HepG2 (cell line): ENCODE data around the gene DLX1. TPM values are rescaled to one million over a fixed set of nuclear protein-coding genes. Genes with fewer than 3 reads are reported as not detected.

ENCODE experiments used
- ATAC-seq: fragments of 200-7000 bp; cut with Tn5 transposase; 3 replicates; pipeline ENCODE4 v1.9.1; 2020; ENCODE audit warnings: mild to moderate bottlenecking, moderate library complexity
- BruUV-seq: library from RNA; stranded (reverse); fragments of 400-500 nt; replicated peaks from 2 replicates; lab custom pipeline; 2021; lab: Mats Ljungman, UMichigan
- CTCF ChIA-PET: fragments of 300-600 bp; formaldehyde crosslinking; extraction: SDS; loops from one replicate; lab custom pipeline; 2021; ENCODE audit warnings: low total read pairs, inconsistent platforms, low intra/inter-chr PET ratio; lab: Yijun Ruan, JAX
- POLR2A ChIA-PET: fragments of 350-600 bp; sonication (Branson Sonifier 250); formaldehyde crosslinking; loops from one replicate; lab custom pipeline; 2020; ENCODE audit warnings: antibody characterized with exemption, inconsistent platforms; lab: Yijun Ruan, JAX
- DNase-seq: peaks from one replicate; pipeline ENCODE4 v3.0.0-alpha.2; 2015; ENCODE audit warnings: low spot score
- FAIRE-seq: peaks from 3 replicates; lab custom pipeline; 2011; peaks lifted over from hg19 to GRCh38; lab: Jason Lieb, UNC
- H2AFZ ChIP-seq: one replicate; pipeline ENCODE4 v1.6.1; 2011; ENCODE audit warnings: low read length, inconsistent platforms
- H3K27ac ChIP-seq: fragments of 300-600 bp; 3 replicates; pipeline ENCODE4 v1.8.0; 2011; ENCODE audit warnings: mixed run types, mild to moderate bottlenecking, mixed read lengths, low read length, inconsistent platforms; ENCODE audit not compliant: insufficient read depth; ENCODE audit errors: extremely low read length
- H3K27me3 ChIP-seq, 2 experiments: fragments of 200-600 bp in 1 of 2; 2 replicates in 1 of 2; 3 replicates in 1 of 2; pipeline versions ENCODE4 v1.6.0 to v1.8.0; 2011; ENCODE audit warnings: low read length in 2 of 2, mild to moderate bottlenecking in 2 of 2, moderate library complexity in 2 of 2, inconsistent platforms in 1 of 2; ENCODE audit not compliant: insufficient read depth in 2 of 2, control insufficient read depth in 1 of 2
- H3K36me3 ChIP-seq, 2 experiments: fragments of 200-600 bp in 1 of 2; replicated peaks in 1 of 2; 2 replicates in 1 of 2; 3 replicates in 1 of 2; pipeline versions ENCODE4 v1.5.1 to v1.8.0; 2011; ENCODE audit warnings: low read length in 2 of 2, inconsistent platforms in 1 of 2; ENCODE audit not compliant: insufficient read depth in 2 of 2, control insufficient read depth in 1 of 2
- H3K4me1 ChIP-seq: 2 replicates; pipeline ENCODE4 v1.5.1; 2012; ENCODE audit warnings: low read length, inconsistent platforms; ENCODE audit not compliant: insufficient read depth
- H3K4me2 ChIP-seq: 2 replicates; pipeline ENCODE4 v1.6.0; 2011; ENCODE audit warnings: low read depth, low read length, inconsistent platforms
- H3K4me3 ChIP-seq, 3 experiments: fragments of 200-600 bp in 1 of 3; sonication (generic), shearing (Covaris generic) in 1 of 3; replicated peaks in 1 of 3; 2 replicates each; pipeline ENCODE4 v1.5.1; 2011 to 2016; ENCODE audit warnings: low read length in 3 of 3, inconsistent platforms in 2 of 3, low read depth in 2 of 3, mild to moderate bottlenecking in 2 of 3, control low read depth in 1 of 3, mixed read lengths in 1 of 3; ENCODE audit not compliant: insufficient read depth in 1 of 3
- H3K79me2 ChIP-seq: one replicate; pipeline ENCODE4 v1.6.1; 2011; ENCODE audit warnings: low read length, inconsistent platforms; ENCODE audit not compliant: insufficient read depth
- H3K9ac ChIP-seq: 2 replicates; pipeline ENCODE4 v1.6.0; 2011; ENCODE audit warnings: mild to moderate bottlenecking, low read depth, low read length, inconsistent platforms; ENCODE audit not compliant: insufficient read depth
- H3K9me3 ChIP-seq: 2 replicates; pipeline ENCODE4 v1.5.1; 2012; ENCODE audit warnings: mild to moderate bottlenecking, low read length
- H4K20me1 ChIP-seq: 2 replicates; pipeline ENCODE4 v1.6.0; 2011; ENCODE audit warnings: inconsistent platforms, mild to moderate bottlenecking, low read length, moderate library complexity; ENCODE audit not compliant: insufficient read depth
- HNF4A ChIP-seq: sonication (generic); formaldehyde crosslinking; IDR thresholded peaks from 2 replicates; pipeline ENCODE4 v1.4.0; 2020; ENCODE audit warnings: missing genetic modification reagents
- MAFF ChIP-seq: IDR thresholded peaks from 2 replicates; pipeline ENCODE4 v1.6.1; 2011; ENCODE audit warnings: low read depth, low read length, improper control_type of control experiment
- SIX1 ChIP-seq: sonication (generic); formaldehyde crosslinking; IDR thresholded peaks from 2 replicates; pipeline ENCODE4 v1.4.0; 2020; ENCODE audit warnings: missing genetic modification reagents, borderline replicate concordance
- ZIK1 ChIP-seq: sonication (generic); formaldehyde crosslinking; IDR thresholded peaks from 2 replicates; pipeline ENCODE4 v1.5.0; 2020; ENCODE audit warnings: mild to moderate bottlenecking, low read depth, missing genetic modification reagents, borderline replicate concordance
- ZNF160 ChIP-seq: sonication (generic); formaldehyde crosslinking; IDR thresholded peaks from 2 replicates; pipeline ENCODE4 v1.8.0; 2022; ENCODE audit warnings: mild to moderate bottlenecking, inconsistent platforms, missing genetic modification reagents
- ZNF225 ChIP-seq: sonication (generic); formaldehyde crosslinking; IDR thresholded peaks from 2 replicates; pipeline ENCODE4 v1.4.0; 2020; ENCODE audit warnings: mild to moderate bottlenecking, missing genetic modification reagents
- ZNF343 ChIP-seq: sonication (generic); formaldehyde crosslinking; IDR thresholded peaks from 2 replicates; pipeline ENCODE4 v1.4.0; 2020; ENCODE audit warnings: mild to moderate bottlenecking, missing genetic modification reagents
- ZNF720 ChIP-seq: sonication (generic); formaldehyde crosslinking; IDR thresholded peaks from 2 replicates; pipeline ENCODE4 v1.4.0; 2020; ENCODE audit warnings: missing genetic modification reagents
- ZNF776 ChIP-seq: sonication (generic); formaldehyde crosslinking; IDR thresholded peaks from 2 replicates; pipeline ENCODE4 v1.4.0; 2020; ENCODE audit warnings: mild to moderate bottlenecking, missing genetic modification reagents
- WGBS: methylation state at CpG from one replicate; pipeline ENCODE4 v1.1.6; 2017; ENCODE audit warnings: low lambda C conversion rate; 5-methylcytosine and 5-hydroxymethylcytosine counted together
- in situ Hi-C: cut with HindIII; loops from 2 replicates; pipeline ENCODE4 v1.10.0; 2017; ENCODE audit warnings: low pct_unique_long_range_greater_than_20kb; ENCODE audit not compliant: extremely low pct_ligation_motif_present
- intact Hi-C: fragments of 100-400 bp; cut with micrococcal nuclease; formaldehyde crosslinking; loops from one replicate; pipeline ENCODE4 v1.10.0; 2022; ENCODE audit not compliant: unreplicated experiment
- polyA plus RNA-seq, 8 experiments: library from polyadenylated mRNA; depleted of rRNA in 3 of 8; stranded (reverse) in 7 of 8; unstranded in 1 of 8; fragments of >200 nt; fragmentation: Illumina TruSeq in 4 of 8; extraction: Trizol in 4 of 8; gene quantifications; 2 replicates each; pipeline versions ENCODE4 v1.2.1 to v1.2.3, GENCODE V29; 2011 to 2016; ENCODE audit warnings: low read depth in 4 of 8, missing spikeins in 1 of 8, mixed read lengths in 1 of 8; ENCODE audit not compliant: insufficient read depth in 1 of 8
- total RNA-seq, 5 experiments: library from RNA; depleted of rRNA; stranded (reverse); fragments of >200 nt; fragmentation: Illumina TruSeq; extraction: Trizol; gene quantifications; 2 replicates each; pipeline ENCODE4 v1.2.3, GENCODE V29; 2016; ENCODE audit warnings: low read depth in 1 of 5
- TF ChIP-seq, protein P1 (sequence below): sonication (generic); formaldehyde crosslinking; IDR thresholded peaks from 2 replicates; pipeline ENCODE4 v1.5.0; 2020; ENCODE audit warnings: missing genetic modification reagents
- TF ChIP-seq, protein P2 (sequence below): sonication (generic); formaldehyde crosslinking; IDR thresholded peaks from one replicate; pipeline ENCODE4 v1.5.1; 2020; ENCODE audit warnings: mild to moderate bottlenecking, missing genetic modification reagents; ENCODE audit errors: not compliant biosample characterization
- TF ChIP-seq, protein P3 (sequence below): sonication (generic); formaldehyde crosslinking; IDR thresholded peaks from 2 replicates; pipeline ENCODE4 v1.4.0; 2020; ENCODE audit warnings: low read depth, missing genetic modification reagents

Gene DLX1
- total and polyA plus RNA-seq, 2 of the 13 experiments (the other 11 are each of a cell fraction or from before 2014, with no cell fraction given): 0.18 to 0.86 TPM

DNA sequence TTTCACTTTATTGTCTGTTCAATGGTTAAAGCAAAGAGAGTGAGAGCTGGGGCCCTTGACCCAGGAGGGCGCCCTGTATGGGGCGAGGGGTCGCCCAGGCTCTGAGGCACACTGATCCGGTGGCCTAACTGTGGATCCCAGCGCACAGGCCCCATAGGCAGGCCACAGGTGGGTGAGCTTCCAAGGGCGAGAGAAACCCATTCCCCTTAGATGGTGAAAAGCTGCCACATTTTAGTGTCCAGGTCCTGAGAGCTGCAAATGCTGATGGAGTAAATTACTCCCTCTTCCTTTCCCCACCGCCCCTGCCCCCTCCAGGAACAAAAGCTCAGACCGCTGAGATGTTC, 23.3 kb downstream of the DLX1 start:
- Histone ChIP-seq H3K79me2 (no peaks in the 10 kb centered on the region), H3K4me2 (peak overlapping the region; percentile 56), H3K4me3 (peak overlapping the region in 1 of 3 experiments; percentile 3; a peak in 1 of 6 replicates), H3K27ac (no peak overlapping the region), H3K4me1 (peaks cover 34% of the 10 kb centered on the region), H2AFZ (no peak overlapping the region), H3K9me3 (no peaks in the 10 kb centered on the region), H3K36me3 (no peaks in the 10 kb centered on the region), H3K9ac (no peak overlapping the region), H4K20me1 (no peaks in the 10 kb centered on the region), H3K27me3 (peaks cover 3 to 17% of the 10 kb centered on the region in 2 experiments; a peak in 4 of 5 replicates)
- no peak for DNase-seq
- BruUV-seq: no TSS peak
- no peak for ATAC-seq
- CTCF ChIA-PET: no interaction called here
- FAIRE-seq: no peak
- WGBS: 39% methylated on average over 8 of the region's 8 CpGs
- POLR2A ChIA-PET: no interaction called here
- intact Hi-C loops (loop anchor here (10.0 kb wide), 1 partner anchor 1134 kb away; no protein-coding TSS in a partner anchor), in situ Hi-C loops (loop anchor here (5.0 to 10.0 kb wide), 4 partner anchors 151 to 536 kb away; no protein-coding TSS in a partner anchor)
- no peak for TF ChIP-seq ZIK1 (CRISPR knock-in tag)
- no peak for TF ChIP-seq SIX1 (CRISPR knock-in tag)
- TF ChIP-seq, protein P1, sequence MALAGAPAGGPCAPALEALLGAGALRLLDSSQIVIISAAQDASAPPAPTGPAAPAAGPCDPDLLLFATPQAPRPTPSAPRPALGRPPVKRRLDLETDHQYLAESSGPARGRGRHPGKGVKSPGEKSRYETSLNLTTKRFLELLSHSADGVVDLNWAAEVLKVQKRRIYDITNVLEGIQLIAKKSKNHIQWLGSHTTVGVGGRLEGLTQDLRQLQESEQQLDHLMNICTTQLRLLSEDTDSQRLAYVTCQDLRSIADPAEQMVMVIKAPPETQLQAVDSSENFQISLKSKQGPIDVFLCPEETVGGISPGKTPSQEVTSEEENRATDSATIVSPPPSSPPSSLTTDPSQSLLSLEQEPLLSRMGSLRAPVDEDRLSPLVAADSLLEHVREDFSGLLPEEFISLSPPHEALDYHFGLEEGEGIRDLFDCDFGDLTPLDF (CRISPR knock-in tag): no peak
- TF ChIP-seq HNF4A (CRISPR knock-in tag): no peak
- TF ChIP-seq, protein P2, sequence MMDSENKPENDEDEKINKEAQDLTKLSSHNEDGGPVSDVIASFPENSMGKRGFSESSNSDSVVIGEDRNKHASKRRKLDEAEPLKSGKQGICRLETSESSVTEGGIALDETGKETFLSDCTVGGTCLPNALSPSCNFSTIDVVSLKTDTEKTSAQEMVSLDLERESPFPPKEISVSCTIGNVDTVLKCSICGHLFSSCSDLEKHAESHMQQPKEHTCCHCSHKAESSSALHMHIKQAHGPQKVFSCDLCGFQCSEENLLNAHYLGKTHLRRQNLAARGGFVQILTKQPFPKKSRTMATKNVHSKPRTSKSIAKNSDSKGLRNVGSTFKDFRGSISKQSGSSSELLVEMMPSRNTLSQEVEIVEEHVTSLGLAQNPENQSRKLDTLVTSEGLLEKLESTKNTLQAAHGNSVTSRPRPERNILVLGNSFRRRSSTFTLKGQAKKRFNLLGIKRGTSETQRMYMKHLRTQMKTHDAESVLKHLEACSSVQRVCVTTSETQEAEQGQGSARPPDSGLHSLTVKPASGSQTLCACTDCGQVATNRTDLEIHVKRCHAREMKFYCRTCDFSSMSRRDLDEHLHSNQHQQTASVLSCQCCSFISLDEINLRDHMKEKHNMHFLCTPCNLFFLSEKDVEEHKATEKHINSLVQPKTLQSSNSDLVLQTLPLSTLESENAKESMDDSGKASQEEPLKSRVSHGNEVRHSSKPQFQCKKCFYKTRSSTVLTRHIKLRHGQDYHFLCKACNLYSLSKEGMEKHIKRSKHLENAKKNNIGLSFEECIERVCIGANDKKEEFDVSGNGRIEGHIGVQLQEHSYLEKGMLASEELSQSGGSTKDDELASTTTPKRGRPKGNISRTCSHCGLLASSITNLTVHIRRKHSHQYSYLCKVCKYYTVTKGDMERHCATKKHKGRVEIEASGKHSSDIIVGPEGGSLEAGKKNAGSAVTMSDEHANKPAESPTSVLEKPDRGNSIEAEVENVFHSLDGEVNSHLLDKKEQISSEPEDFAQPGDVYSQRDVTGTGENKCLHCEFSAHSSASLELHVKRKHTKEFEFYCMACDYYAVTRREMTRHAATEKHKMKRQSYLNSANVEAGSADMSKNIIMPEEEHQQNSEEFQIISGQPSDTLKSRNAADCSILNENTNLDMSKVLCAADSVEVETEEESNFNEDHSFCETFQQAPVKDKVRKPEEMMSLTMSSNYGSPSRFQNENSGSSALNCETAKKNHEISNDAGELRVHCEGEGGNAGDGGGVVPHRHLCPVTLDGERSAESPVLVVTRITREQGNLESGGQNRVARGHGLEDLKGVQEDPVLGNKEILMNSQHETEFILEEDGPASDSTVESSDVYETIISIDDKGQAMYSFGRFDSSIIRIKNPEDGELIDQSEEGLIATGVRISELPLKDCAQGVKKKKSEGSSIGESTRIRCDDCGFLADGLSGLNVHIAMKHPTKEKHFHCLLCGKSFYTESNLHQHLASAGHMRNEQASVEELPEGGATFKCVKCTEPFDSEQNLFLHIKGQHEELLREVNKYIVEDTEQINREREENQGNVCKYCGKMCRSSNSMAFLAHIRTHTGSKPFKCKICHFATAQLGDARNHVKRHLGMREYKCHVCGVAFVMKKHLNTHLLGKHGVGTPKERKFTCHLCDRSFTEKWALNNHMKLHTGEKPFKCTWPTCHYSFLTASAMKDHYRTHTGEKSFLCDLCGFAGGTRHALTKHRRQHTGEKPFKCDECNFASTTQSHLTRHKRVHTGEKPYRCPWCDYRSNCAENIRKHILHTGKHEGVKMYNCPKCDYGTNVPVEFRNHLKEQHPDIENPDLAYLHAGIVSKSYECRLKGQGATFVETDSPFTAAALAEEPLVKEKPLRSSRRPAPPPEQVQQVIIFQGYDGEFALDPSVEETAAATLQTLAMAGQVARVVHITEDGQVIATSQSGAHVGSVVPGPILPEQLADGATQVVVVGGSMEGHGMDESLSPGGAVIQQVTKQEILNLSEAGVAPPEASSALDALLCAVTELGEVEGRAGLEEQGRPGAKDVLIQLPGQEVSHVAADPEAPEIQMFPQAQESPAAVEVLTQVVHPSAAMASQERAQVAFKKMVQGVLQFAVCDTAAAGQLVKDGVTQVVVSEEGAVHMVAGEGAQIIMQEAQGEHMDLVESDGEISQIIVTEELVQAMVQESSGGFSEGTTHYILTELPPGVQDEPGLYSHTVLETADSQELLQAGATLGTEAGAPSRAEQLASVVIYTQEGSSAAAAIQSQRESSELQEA (CRISPR knock-in tag): no peak
- TF ChIP-seq ZNF225: no peak
- no peak for TF ChIP-seq ZNF776 (CRISPR knock-in tag)
- TF ChIP-seq ZNF160: no peak
- no peak for TF ChIP-seq MAFF
- TF ChIP-seq, protein P3, sequence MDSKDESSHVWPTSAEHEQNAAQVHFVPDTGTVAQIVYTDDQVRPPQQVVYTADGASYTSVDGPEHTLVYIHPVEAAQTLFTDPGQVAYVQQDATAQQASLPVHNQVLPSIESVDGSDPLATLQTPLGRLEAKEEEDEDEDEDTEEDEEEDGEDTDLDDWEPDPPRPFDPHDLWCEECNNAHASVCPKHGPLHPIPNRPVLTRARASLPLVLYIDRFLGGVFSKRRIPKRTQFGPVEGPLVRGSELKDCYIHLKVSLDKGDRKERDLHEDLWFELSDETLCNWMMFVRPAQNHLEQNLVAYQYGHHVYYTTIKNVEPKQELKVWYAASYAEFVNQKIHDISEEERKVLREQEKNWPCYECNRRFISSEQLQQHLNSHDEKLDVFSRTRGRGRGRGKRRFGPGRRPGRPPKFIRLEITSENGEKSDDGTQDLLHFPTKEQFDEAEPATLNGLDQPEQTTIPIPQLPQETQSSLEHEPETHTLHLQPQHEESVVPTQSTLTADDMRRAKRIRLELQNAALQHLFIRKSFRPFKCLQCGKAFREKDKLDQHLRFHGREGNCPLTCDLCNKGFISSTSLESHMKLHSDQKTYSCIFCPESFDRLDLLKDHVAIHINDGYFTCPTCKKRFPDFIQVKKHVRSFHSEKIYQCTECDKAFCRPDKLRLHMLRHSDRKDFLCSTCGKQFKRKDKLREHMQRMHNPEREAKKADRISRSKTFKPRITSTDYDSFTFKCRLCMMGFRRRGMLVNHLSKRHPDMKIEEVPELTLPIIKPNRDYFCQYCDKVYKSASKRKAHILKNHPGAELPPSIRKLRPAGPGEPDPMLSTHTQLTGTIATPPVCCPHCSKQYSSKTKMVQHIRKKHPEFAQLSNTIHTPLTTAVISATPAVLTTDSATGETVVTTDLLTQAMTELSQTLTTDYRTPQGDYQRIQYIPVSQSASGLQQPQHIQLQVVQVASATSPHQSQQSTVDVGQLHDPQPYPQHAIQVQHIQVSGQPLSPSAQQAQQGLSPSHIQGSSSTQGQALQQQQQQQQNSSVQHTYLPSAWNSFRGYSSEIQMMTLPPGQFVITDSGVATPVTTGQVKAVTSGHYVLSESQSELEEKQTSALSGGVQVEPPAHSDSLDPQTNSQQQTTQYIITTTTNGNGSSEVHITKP: no peak
- no peak for TF ChIP-seq ZNF343 (CRISPR knock-in tag)
- TF ChIP-seq ZNF720 (CRISPR knock-in tag): no peak
